ENCODE data around the gene CUTC. TPM values are rescaled to one million over a fixed set of nuclear protein-coding genes. Genes with fewer than 3 reads are reported as not detected.
A peak's percentile ranks its signal among the peaks of the same experiment; 100 is the strongest.

CUTC gene
- polyA plus RNA-seq, 1 of the 3 experiments (the other 2 are of a cell fraction), result 19.4 TPM

DNA sequence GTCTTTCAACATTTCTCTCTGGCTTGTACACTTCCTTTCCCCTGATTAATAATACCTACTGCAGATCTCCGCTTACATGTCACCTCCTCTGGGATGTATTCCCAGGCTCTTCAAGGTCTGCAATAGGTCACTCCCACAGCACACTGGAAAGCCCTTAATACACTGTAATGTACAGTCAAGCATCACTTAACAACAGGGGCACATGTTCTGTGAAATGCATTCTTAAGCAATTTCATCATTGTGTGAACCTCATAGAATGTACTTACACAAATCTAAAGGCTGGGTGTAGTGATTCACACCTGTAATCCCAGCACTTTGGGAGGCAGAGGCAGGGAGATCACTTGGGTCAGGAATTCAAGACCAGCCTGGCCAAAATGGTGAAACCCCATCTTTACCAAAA lies 2.0 kb upstream of the CUTC start:
- Histone ChIP-seq H3F3A (replicated peaks; ENCODE audit: insufficient read depth) (peaks cover 9% of the 10 kb centered on the region), H3K36me3 (replicated peaks in 1 of 2; ENCODE audit: control insufficient read depth in 1 of 2, insufficient read depth in 2 of 2, low read length in 1 of 2) (peaks cover 31 to 33% of the 10 kb centered on the region in 2 experiments), H3K27me3 (ENCODE audit: insufficient read depth) (no peaks in the 10 kb centered on the region), H3K4me2 (peak overlapping the region; percentile 83; the same call in 1 of the 2 replicates), H3K79me2 (ENCODE audit: insufficient read depth) (peaks cover 43% of the 10 kb centered on the region), H3K4me1 (ENCODE audit: control insufficient read depth in 1 of 2, insufficient read depth in 2 of 2, low read depth in 1 of 2, low read length in 1 of 2) (peaks cover 0 to 9% of the 10 kb centered on the region in 2 experiments; a peak in 3 of 4 replicates), H3K9me2 (no peaks in the 10 kb centered on the region), H3K27ac (ENCODE audit: low read depth in 2 of 2, low read length in 1 of 2) (no peak overlapping the region), H2AFZ (ENCODE audit: low read depth) (no peak overlapping the region), H3K9me3 (no peaks in the 10 kb centered on the region), H3K4me3 (ENCODE audit: low read depth in 2 of 2, low read length in 1 of 2) (no peak overlapping the region), H4K20me1 (ENCODE audit: insufficient read depth) (no peaks in the 10 kb centered on the region), H3K9ac (no peak overlapping the region)
- TF ChIP-seq GABPA (IDR thresholded peaks at IDR 0.05; ENCODE audit: low read depth) (no peak), FOXM1 (IDR thresholded peaks at IDR 0.05; ENCODE audit: low read depth) (no peak), EZH2phosphoT487 (IDR thresholded peaks at IDR 0.05; ENCODE audit: borderline replicate concordance, low read depth) (no peak), SMC3 (IDR thresholded peaks at IDR 0.05; ENCODE audit: low read depth, low read length) (no peak)
- TF ChIP-seq, protein P1, sequence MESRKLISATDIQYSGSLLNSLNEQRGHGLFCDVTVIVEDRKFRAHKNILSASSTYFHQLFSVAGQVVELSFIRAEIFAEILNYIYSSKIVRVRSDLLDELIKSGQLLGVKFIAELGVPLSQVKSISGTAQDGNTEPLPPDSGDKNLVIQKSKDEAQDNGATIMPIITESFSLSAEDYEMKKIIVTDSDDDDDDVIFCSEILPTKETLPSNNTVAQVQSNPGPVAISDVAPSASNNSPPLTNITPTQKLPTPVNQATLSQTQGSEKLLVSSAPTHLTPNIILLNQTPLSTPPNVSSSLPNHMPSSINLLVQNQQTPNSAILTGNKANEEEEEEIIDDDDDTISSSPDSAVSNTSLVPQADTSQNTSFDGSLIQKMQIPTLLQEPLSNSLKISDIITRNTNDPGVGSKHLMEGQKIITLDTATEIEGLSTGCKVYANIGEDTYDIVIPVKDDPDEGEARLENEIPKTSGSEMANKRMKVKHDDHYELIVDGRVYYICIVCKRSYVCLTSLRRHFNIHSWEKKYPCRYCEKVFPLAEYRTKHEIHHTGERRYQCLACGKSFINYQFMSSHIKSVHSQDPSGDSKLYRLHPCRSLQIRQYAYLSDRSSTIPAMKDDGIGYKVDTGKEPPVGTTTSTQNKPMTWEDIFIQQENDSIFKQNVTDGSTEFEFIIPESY (IDR thresholded peaks at IDR 0.05; ENCODE audit: borderline replicate concordance, low read depth), result no peak
- 100% methylated on average over 1 of the region's 1 CpG for WGBS (ENCODE audit: low lambda C conversion rate)
- DNase-seq, result no peak
- CTCF ChIA-PET, result no interaction called here
- POLR2A ChIA-PET, result no interaction called here

GRCh38 chr10:99731306-99732032 lies 565 bp upstream of the CUTC start:
- TF ChIP-seq, protein P2, sequence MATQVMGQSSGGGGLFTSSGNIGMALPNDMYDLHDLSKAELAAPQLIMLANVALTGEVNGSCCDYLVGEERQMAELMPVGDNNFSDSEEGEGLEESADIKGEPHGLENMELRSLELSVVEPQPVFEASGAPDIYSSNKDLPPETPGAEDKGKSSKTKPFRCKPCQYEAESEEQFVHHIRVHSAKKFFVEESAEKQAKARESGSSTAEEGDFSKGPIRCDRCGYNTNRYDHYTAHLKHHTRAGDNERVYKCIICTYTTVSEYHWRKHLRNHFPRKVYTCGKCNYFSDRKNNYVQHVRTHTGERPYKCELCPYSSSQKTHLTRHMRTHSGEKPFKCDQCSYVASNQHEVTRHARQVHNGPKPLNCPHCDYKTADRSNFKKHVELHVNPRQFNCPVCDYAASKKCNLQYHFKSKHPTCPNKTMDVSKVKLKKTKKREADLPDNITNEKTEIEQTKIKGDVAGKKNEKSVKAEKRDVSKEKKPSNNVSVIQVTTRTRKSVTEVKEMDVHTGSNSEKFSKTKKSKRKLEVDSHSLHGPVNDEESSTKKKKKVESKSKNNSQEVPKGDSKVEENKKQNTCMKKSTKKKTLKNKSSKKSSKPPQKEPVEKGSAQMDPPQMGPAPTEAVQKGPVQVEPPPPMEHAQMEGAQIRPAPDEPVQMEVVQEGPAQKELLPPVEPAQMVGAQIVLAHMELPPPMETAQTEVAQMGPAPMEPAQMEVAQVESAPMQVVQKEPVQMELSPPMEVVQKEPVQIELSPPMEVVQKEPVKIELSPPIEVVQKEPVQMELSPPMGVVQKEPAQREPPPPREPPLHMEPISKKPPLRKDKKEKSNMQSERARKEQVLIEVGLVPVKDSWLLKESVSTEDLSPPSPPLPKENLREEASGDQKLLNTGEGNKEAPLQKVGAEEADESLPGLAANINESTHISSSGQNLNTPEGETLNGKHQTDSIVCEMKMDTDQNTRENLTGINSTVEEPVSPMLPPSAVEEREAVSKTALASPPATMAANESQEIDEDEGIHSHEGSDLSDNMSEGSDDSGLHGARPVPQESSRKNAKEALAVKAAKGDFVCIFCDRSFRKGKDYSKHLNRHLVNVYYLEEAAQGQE (IDR thresholded peaks at IDR 0.05; ENCODE audit: low read depth, low read length), result peak; percentile 1; the same call in 1 of the 2 replicates
- no peak for TF ChIP-seq FOXM1 (IDR thresholded peaks at IDR 0.05; ENCODE audit: low read depth)
- H3K27me3 ChIP-seq (ENCODE audit: insufficient read depth), result no peaks in the 10 kb centered on the region
- POLR2A ChIA-PET, result no interaction called here
- H3K27ac ChIP-seq (ENCODE audit: low read depth in 2 of 2, low read length in 1 of 2), result peak overlapping the region; percentile 84 to 91
- CTCF ChIA-PET, result interaction anchor here (1.8 kb wide), 1 partner anchor 295 kb away, joined by 7 read pairs; no protein-coding TSS in a partner anchor
- peak overlapping the region; percentile 82 for H3K9ac ChIP-seq
- H4K20me1 ChIP-seq (ENCODE audit: insufficient read depth), result no peaks in the 10 kb centered on the region
- H3F3A ChIP-seq (replicated peaks; ENCODE audit: insufficient read depth), result peaks cover 9% of the 10 kb centered on the region
- no peaks in the 10 kb centered on the region for H3K9me3 ChIP-seq
- 4% methylated on average over 12 of the region's 16 CpGs for WGBS (ENCODE audit: low lambda C conversion rate)
- H3K4me1 ChIP-seq (ENCODE audit: control insufficient read depth in 1 of 2, insufficient read depth in 2 of 2, low read depth in 1 of 2, low read length in 1 of 2), result peaks cover 0 to 9% of the 10 kb centered on the region in 2 experiments; a peak in 3 of 4 replicates
- peaks cover 52% of the 10 kb centered on the region for H3K79me2 ChIP-seq (ENCODE audit: insufficient read depth)
- peaks cover 26 to 30% of the 10 kb centered on the region in 2 experiments for H3K36me3 ChIP-seq (replicated peaks in 1 of 2; ENCODE audit: control insufficient read depth in 1 of 2, insufficient read depth in 2 of 2, low read length in 1 of 2)
- H2AFZ ChIP-seq (ENCODE audit: low read depth), result peak overlapping the region; percentile 60
- H3K9me2 ChIP-seq, result no peaks in the 10 kb centered on the region
- no peak for DNase-seq
- H3K4me3 ChIP-seq (ENCODE audit: low read depth in 2 of 2, low read length in 1 of 2), result peak overlapping the region; percentile 89 to 91
- peak overlapping the region; percentile 83 for H3K4me2 ChIP-seq

All from SK-N-SH (cell line).